Breast epithelium (tissue), 4 donors: ENCODE measurements around the gene TMEM131. TPM values are rescaled to one million over a fixed set of nuclear protein-coding genes. Genes with fewer than 3 reads are reported as not detected.

Experiments
- DNase-seq, 2 donors: peaks; one replicate each; pipeline ENCODE4 v3.0.0-alpha.2; 2019; ENCODE audit warnings: low spot score in 2 of 2
- H3K27ac ChIP-seq, 2 donors: fragments of 200-600 bp; sonication (generic) in 1 of 2; one replicate each; pipeline ENCODE4 v1.5.1; 2016 to 2019; ENCODE audit warnings: mild to moderate bottlenecking in 1 of 2
- H3K27me3 ChIP-seq, 2 donors: fragments of 200-600 bp; sonication (generic) in 1 of 2; one replicate each; pipeline versions ENCODE4 v1.5.1 to v1.6.0; 2017 to 2019; ENCODE audit warnings: control low read depth in 1 of 2, mild to moderate bottlenecking in 1 of 2
- H3K36me3 ChIP-seq: fragments of 200-600 bp; one replicate; pipeline ENCODE4 v1.5.1; 2019
- H3K4me1 ChIP-seq, 2 donors: fragments of 200-600 bp; sonication (generic); one replicate each; pipeline ENCODE4 v1.5.1; 2016 to 2019; ENCODE audit warnings: control low read depth in 1 of 2
- H3K4me3 ChIP-seq, 3 donors: fragments of 200-600 bp; sonication (generic); 1 replicate in 2 of 3; 2 replicates in 1 of 3; pipeline ENCODE4 v1.5.1; 2016 to 2019; ENCODE audit warnings: mild to moderate bottlenecking in 3 of 3, moderate library complexity in 2 of 3
- H3K9me3 ChIP-seq, 2 donors: fragments of 200-600 bp; sonication (generic) in 1 of 2; one replicate each; pipeline ENCODE4 v1.5.1; 2016 to 2019; ENCODE audit warnings: control low read depth in 1 of 2
- CTCF ChIP-seq, 3 donors: fragments of 450-650 bp; IDR thresholded peaks; one replicate each; pipeline ENCODE4 v1.5.1; 2016 to 2017; ENCODE audit warnings: antibody characterized with exemption in 3 of 3, mild to moderate bottlenecking in 3 of 3, moderate library complexity in 3 of 3
- POLR2A ChIP-seq: fragments of 450-650 bp; IDR thresholded peaks from one replicate; pipeline ENCODE4 v1.6.1; 2016; ENCODE audit warnings: antibody characterized with exemption, mild to moderate bottlenecking, moderate library complexity
- POLR2AphosphoS5 ChIP-seq, 3 donors: sonication (generic); formaldehyde crosslinking; IDR thresholded peaks; one replicate each; pipeline ENCODE4 v1.6.1; 2017; ENCODE audit warnings: antibody characterized with exemption in 3 of 3
- intact Hi-C: fragments of 100-400 bp; cut with DNase I; formaldehyde crosslinking; loops from one replicate; pipeline ENCODE4 v1.15.1; 2023; ENCODE audit warnings: low total_unique reads
- total RNA-seq, 3 donors: library from RNA; depleted of rRNA; stranded (reverse); fragments of >200 nt; gene quantifications; one replicate each; pipeline ENCODE4 v1.1.0, GENCODE V29; 2016

The TMEM131 gene
- total RNA-seq, 3 donors from 2014 or later: 30.6 to 47.4 (median 41.3) TPM

- Histone ChIP-seq H3K9me3 (no peaks in the 10 kb centered on the region), H3K36me3 (no peaks in the 10 kb centered on the region), H3K4me3 (no peak overlapping the region), H3K27me3 (no peaks in the 10 kb centered on the region), H3K4me1 (peaks cover 4 to 16% of the 10 kb centered on the region in 2 donors), H3K27ac (no peak overlapping the region)
- DNase-seq: no peak
- TF ChIP-seq POLR2AphosphoS5 (IDR thresholded peaks at IDR 0.05): no peak
- TF ChIP-seq POLR2A: no peak
- TF ChIP-seq CTCF (IDR thresholded peaks at IDR 0.05): no peak
- intact Hi-C loops: no loop called here
Observed at GRCh38 chr2:97931858-97932225, 63.9 kb downstream of the TMEM131 start.

- H3K4me3 ChIP-seq: no peak overlapping the region
- no peak for DNase-seq
- no peaks in the 10 kb centered on the region for H3K36me3 ChIP-seq
- TF ChIP-seq CTCF (IDR thresholded peaks at IDR 0.05) (no peak), POLR2AphosphoS5 (IDR thresholded peaks at IDR 0.05) (no peak), POLR2A (no peak)
- no peak overlapping the region for H3K27ac ChIP-seq
- no peaks in the 10 kb centered on the region for H3K27me3 ChIP-seq
- intact Hi-C loops: no loop called here
- no peaks in the 10 kb centered on the region for H3K9me3 ChIP-seq
- H3K4me1 ChIP-seq: peaks cover 4 to 15% of the 10 kb centered on the region in 2 donors
Observed at GRCh38 chr2:97931118-97931857, 64.5 kb downstream of the TMEM131 start.

GRCh38 chr2:97928591-97928990 lies 67.2 kb downstream of the TMEM131 start:
- TF ChIP-seq CTCF (IDR thresholded peaks at IDR 0.05): no peak
- no peak for TF ChIP-seq POLR2A
- TF ChIP-seq POLR2AphosphoS5 (IDR thresholded peaks at IDR 0.05): no peak
- H3K4me3 ChIP-seq: no peak overlapping the region
- H3K9me3 ChIP-seq: no peaks in the 10 kb centered on the region
- no peak overlapping the region for H3K27ac ChIP-seq
- no peaks in the 10 kb centered on the region for H3K4me1 ChIP-seq
- intact Hi-C loops: loop anchor here (10.0 kb wide), 1 partner anchor 1866 kb away; no protein-coding TSS in a partner anchor
- no peak for DNase-seq
- H3K27me3 ChIP-seq: no peaks in the 10 kb centered on the region
- H3K36me3 ChIP-seq: no peaks in the 10 kb centered on the region

GRCh38 chr2:97926946-97927345 lies 68.8 kb downstream of the TMEM131 start:
- H3K4me1 ChIP-seq: no peaks in the 10 kb centered on the region
- no peaks in the 10 kb centered on the region for H3K36me3 ChIP-seq
- intact Hi-C loops: loop anchor here (10.0 kb wide), 1 partner anchor 1868 kb away; no protein-coding TSS in a partner anchor
- TF ChIP-seq POLR2AphosphoS5 (IDR thresholded peaks at IDR 0.05) (no peak), CTCF (IDR thresholded peaks at IDR 0.05) (no peak), POLR2A (no peak)
- DNase-seq: no peak
- H3K4me3 ChIP-seq: no peak overlapping the region
- no peaks in the 10 kb centered on the region for H3K9me3 ChIP-seq
- no peak overlapping the region for H3K27ac ChIP-seq
- H3K27me3 ChIP-seq: no peaks in the 10 kb centered on the region

- no peaks in the 10 kb centered on the region for H3K36me3 ChIP-seq
- H3K4me3 ChIP-seq: no peak overlapping the region
- intact Hi-C loops: loop anchor here (10.0 kb wide), 1 partner anchor 1871 kb away; no protein-coding TSS in a partner anchor
- H3K27me3 ChIP-seq: no peaks in the 10 kb centered on the region
- no peak for TF ChIP-seq CTCF (IDR thresholded peaks at IDR 0.05)
- TF ChIP-seq POLR2A: no peak
- TF ChIP-seq POLR2AphosphoS5 (IDR thresholded peaks at IDR 0.05): no peak
- H3K9me3 ChIP-seq: no peaks in the 10 kb centered on the region
- no peak overlapping the region for H3K27ac ChIP-seq
- DNase-seq: no peak
- no peaks in the 10 kb centered on the region for H3K4me1 ChIP-seq
Observed at GRCh38 chr2:97924194-97924593, 71.6 kb downstream of the TMEM131 start.
